ENCODE measurements around the gene NFIB.

GRCh38 chr9:14106699-14107098 lies 207.2 kb downstream of the NFIB start:
- TF ChIP-seq CTCF (optimal IDR thresholded peaks at IDR 0.05 in 1 of 3, IDR thresholded peaks at IDR 0.05 in 1 of 3, conservative IDR thresholded peaks at IDR 0.05 in 1 of 3; ENCODE audit: extremely low read depth in 1 of 3, insufficient read depth in 2 of 3, low read length in 3 of 3) = no peak
- no peak for TF ChIP-seq EZH2 (IDR thresholded peaks at IDR 0.05; ENCODE audit: low read length)

Data from keratinocyte (primary cell).